ENCODE results near the gene ZFAND3. TPM values are rescaled to one million over a fixed set of nuclear protein-coding genes. Genes with fewer than 3 reads are reported as not detected.

ZFAND3 gene
- total and polyA plus RNA-seq, 2 of the 4 experiments (the other 2 are of a cell fraction) = 10.9 to 26.7 TPM

- H3K79me1 ChIP-seq (ENCODE audit: low read depth in 1 of 2, low read length in 2 of 2) = peaks cover 15 to 88% of the 10 kb centered on the region in 2 experiments
- no peak overlapping the region for H3K9ac ChIP-seq (ENCODE audit: low read depth, low read length)
- 100% methylated on average over 3 of the region's 8 CpGs; no CpG with 5 or more reads in 1 of the 2 experiments for WGBS, 2 experiments (ENCODE audit: extremely low coverage in 2 of 2, insufficient read length in 1 of 2)
- H3K36me3 ChIP-seq (ENCODE audit: control insufficient read depth, insufficient read depth, low read length) = peaks cover 16% of the 10 kb centered on the region
- H2AFZ ChIP-seq (replicated peaks; ENCODE audit: low read length, poor library complexity) = no peak overlapping the region
- peaks cover 27% of the 10 kb centered on the region for H3K9me1 ChIP-seq (ENCODE audit: insufficient read depth, low read length)
- H3K18ac ChIP-seq (ENCODE audit: low read depth, low read length) = no peak overlapping the region
- in situ Hi-C loops (cut with MboI; ENCODE audit: low sequenced_read_pairs) = no loop called here
- peak overlapping the region; percentile 34; the same call in 1 of the 2 replicates for H3K14ac ChIP-seq (replicated peaks; ENCODE audit: low read depth, low read length)
- BruUV-seq (replicated peaks) = no TSS peak
- peaks cover 19% of the 10 kb centered on the region for H3K4me1 ChIP-seq (ENCODE audit: control insufficient read depth, insufficient read depth, low read length)
- H4K91ac ChIP-seq (ENCODE audit: insufficient read depth, low read depth, low read length) = no peak overlapping the region; the same call in 1 of the 2 replicates
- no peak overlapping the region for H3K27ac ChIP-seq (ENCODE audit: insufficient read depth, low read length)
- no peak overlapping the region for H4K5ac ChIP-seq (ENCODE audit: low read depth, low read length)
- ATAC-seq (ENCODE audit: low read depth) (no peak), DNase-seq (no peak)
- H3K9me3 ChIP-seq (ENCODE audit: control insufficient read depth, insufficient read depth, low read length) = no peaks in the 10 kb centered on the region
- dilution Hi-C loops (cut with HindIII; ENCODE audit: low sequenced_read_pairs, unreplicated experiment) = no loop called here
- H3K4me3 ChIP-seq (ENCODE audit: insufficient read depth, low read depth, low read length) = no peak overlapping the region
- no peak overlapping the region for H2BK15ac ChIP-seq (ENCODE audit: low read depth, low read length)
- TF ChIP-seq RCOR1 (IDR thresholded peaks at IDR 0.05; ENCODE audit: insufficient replicate concordance, low read length) = no peak
- no peak for TF ChIP-seq CEBPB (IDR thresholded peaks at IDR 0.05; ENCODE audit: low read depth, low read length)
- TF ChIP-seq RFX5 (IDR thresholded peaks at IDR 0.05; ENCODE audit: low read depth, low read length) = no peak
- no peak for TF ChIP-seq FOS (IDR thresholded peaks at IDR 0.05; ENCODE audit: low read depth, low read length)
- TF ChIP-seq BHLHE40 (IDR thresholded peaks at IDR 0.05; ENCODE audit: low read depth, low read length) = no peak
- no peak for TF ChIP-seq NFE2L2 (IDR thresholded peaks at IDR 0.05; ENCODE audit: low read depth, low read length)
- no peak for TF ChIP-seq MXI1 (IDR thresholded peaks at IDR 0.05; ENCODE audit: borderline replicate concordance, low read depth, low read length)
- TF ChIP-seq POLR2A (IDR thresholded peaks at IDR 0.05; ENCODE audit: low read depth, low read length) = no peak
- no peak for TF ChIP-seq SMC3 (IDR thresholded peaks at IDR 0.05; ENCODE audit: low read depth, low read length)
- TF ChIP-seq ELK1 (IDR thresholded peaks at IDR 0.05; ENCODE audit: borderline replicate concordance, low read depth, low read length) = no peak
- no peak for TF ChIP-seq USF2 (IDR thresholded peaks at IDR 0.05; ENCODE audit: low read depth, low read length)
- TF ChIP-seq CHD1 (IDR thresholded peaks at IDR 0.05; ENCODE audit: low read depth, low read length) = no peak
- TF ChIP-seq MAZ (IDR thresholded peaks at IDR 0.05; ENCODE audit: borderline replicate concordance, low read depth, low read length) = no peak
- no peak for TF ChIP-seq CTCF (conservative IDR thresholded peaks at IDR 0.05; ENCODE audit: low read depth, low read length)
- no peak for TF ChIP-seq MAFK (IDR thresholded peaks at IDR 0.05; ENCODE audit: low read depth, low read length)
- no peak for TF ChIP-seq RAD21 (IDR thresholded peaks at IDR 0.05; ENCODE audit: low read length)
- no peak overlapping the region for H2AK9ac ChIP-seq (replicated peaks; ENCODE audit: low read depth, low read length, poor library complexity)
- H3K4me2 ChIP-seq (ENCODE audit: low read depth, low read length) = no peak overlapping the region
- H2BK120ac ChIP-seq (ENCODE audit: low read depth, low read length) = no peak overlapping the region
- H4K20me1 ChIP-seq (ENCODE audit: insufficient read depth, low read length) = peaks cover 42% of the 10 kb centered on the region
- intact Hi-C loops (cut with micrococcal nuclease) = loop anchor here (5.0 to 10.0 kb wide), 2 partner anchors 338 to 450 kb away; no protein-coding TSS in a partner anchor
- no peak overlapping the region for H2BK5ac ChIP-seq (ENCODE audit: low read depth, low read length, poor library complexity, severe bottlenecking)
- ChIA-PET CTCF (interaction anchor here (0.5 kb wide), 1 partner anchor 469 kb away, joined by 3 read pairs; no protein-coding TSS in a partner anchor), POLR2A (ENCODE audit: unreplicated experiment) (no interaction called here)
- no peak overlapping the region for H3K23ac ChIP-seq (ENCODE audit: low read depth, low read length)
- peak overlapping the region; percentile 27; the same call in 1 of the 2 replicates for H2AK5ac ChIP-seq (ENCODE audit: low read depth, low read length)
- no peak overlapping the region for H3K56ac ChIP-seq (ENCODE audit: extremely low read depth, insufficient read depth, low read length)
- H3K27me3 ChIP-seq (ENCODE audit: control insufficient read depth, insufficient read depth, low read length) = no peaks in the 10 kb centered on the region
- H4K8ac ChIP-seq (ENCODE audit: low read depth in 2 of 2, low read length in 2 of 2) = peak overlapping the region in 1 of 2 experiments; percentile 34; a peak in 1 of 4 replicates
- no peak overlapping the region for H2BK20ac ChIP-seq (ENCODE audit: low read depth, low read length)
- H3K4ac ChIP-seq (ENCODE audit: low read depth, low read length) = 0 out of 2 replicates have a peak overlapping the region, but pooled peaks have one; percentile 37
Observed at GRCh38 chr6:38154731-38155130, 335.2 kb downstream of the ZFAND3 start.

Measured in IMR-90 (cell line).